HG02943 (cell line): Measurements from ENCODE around the gene PIM2.
A peak's percentile ranks its signal among the peaks of the same experiment; 100 is the strongest.

Source experiments
- ATAC-seq: cut with Tn5 transposase; IDR thresholded peaks from one replicate; pipeline ENCODE4 v1.9.1; 2021; ENCODE audit warnings: mild to moderate bottlenecking, low read depth, moderate library complexity; ENCODE audit not compliant: unreplicated experiment

The PIM2 gene

GRCh38 chrX:48909703-48910294 is 9.0 kb downstream of the PIM2 start:
- no peak for ATAC-seq

DNA sequence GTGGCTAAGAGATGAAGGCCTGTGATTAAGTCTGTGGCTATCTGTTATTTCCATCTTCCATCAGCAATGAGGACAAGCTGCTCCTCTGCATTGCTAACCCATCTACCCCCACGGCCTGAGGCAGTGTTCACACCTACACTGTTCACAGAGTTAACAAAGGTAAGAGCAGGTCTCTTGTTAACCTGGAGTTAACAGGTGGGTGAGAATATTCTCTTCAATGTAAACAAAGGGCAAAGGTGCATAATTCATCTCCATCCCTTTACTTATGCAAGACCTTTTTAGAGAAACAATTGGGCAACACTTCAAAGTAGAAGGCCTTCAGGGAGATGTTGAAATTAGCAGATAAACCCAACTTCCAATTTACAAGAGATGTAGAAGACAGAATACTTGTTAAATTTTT is 10.2 kb downstream of the PIM2 start:
- ATAC-seq, result no peak

GRCh38 chrX:48905090-48905790 is 13.6 kb downstream of the PIM2 start:
- ATAC-seq, result no peak

- ATAC-seq, result no peak
Observed at GRCh38 chrX:48904626-48905025, 14.2 kb downstream of the PIM2 start.

DNA sequence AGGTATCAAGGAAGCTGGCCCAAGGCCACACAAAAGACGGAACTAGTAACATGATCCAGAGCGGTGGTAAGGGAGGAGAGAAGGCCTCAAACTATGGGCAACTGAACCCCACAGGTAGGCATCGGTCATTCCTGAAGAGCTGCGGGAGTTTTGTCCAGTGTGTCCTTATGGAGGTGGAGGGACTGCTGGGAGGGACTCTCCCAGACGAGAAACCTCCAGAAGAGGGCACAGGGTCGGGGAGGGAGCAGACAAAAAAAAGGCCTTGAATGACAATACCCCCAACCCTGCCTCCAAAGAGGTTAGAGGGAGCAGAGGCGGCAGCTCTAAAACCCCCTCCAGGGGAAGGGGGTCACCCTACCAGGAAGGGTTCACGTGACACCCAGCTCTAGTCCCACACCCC is 14.6 kb downstream of the PIM2 start:
- no peak for ATAC-seq

GRCh38 chrX:48903290-48903689 is 15.5 kb downstream of the PIM2 start:
- ATAC-seq, result no peak

- ATAC-seq, result no peak
Observed at GRCh38 chrX:48902776-48903175, 16.0 kb downstream of the PIM2 start.

- no peak for ATAC-seq
Observed at GRCh38 chrX:48902135-48902534, 16.7 kb downstream of the PIM2 start.

DNA sequence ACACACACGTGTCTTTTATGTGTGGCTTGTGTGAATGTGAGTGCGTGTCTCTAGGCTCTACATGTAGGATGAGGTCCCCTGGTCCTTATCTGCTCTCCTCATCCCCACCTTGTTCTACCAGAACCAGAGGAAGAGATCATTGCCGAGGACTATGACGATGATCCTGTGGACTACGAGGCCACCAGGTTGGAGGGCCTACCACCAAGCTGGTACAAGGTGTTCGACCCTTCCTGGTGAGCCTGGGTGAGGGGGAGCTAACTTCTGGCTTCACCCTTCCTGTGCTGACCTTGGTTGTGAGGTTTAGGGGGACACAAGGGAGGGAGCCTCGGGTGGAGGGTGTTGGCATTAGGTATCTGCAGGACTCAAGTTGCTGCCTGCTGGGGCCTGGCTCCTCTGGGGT is 17.8 kb downstream of the PIM2 start:
- ATAC-seq, result no peak

DNA sequence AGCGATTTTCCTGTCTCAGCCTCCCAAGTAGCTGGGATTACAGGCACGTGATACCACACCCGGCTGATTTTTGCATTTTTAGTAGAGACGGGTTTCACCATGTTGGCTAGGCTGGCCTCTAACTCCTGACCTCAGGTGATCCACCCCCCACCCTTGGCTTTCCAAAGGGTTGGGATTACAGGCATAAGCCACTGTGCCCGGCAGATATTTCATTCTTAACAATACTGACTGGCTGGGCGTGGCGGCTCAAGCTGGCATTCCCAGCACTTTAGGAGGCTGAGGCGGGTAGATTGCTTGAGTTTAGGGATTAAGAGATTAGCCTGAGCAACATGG is 19.8 kb downstream of the PIM2 start:
- ATAC-seq, result no peak

- peak; percentile 77 for ATAC-seq
Observed at GRCh38 chrX:48897625-48898306, 21.1 kb downstream of the PIM2 start, which contains the start of the genes PQBP1 and TIMM17B. Gene PQBP1, plus strand, starts transcription at chrX:48897930. Its CDS starts 580 bp downstream, at chrX:48898510. Gene TIMM17B, minus strand, starts transcription at chrX:48897768. Its CDS starts 19 bp downstream, at chrX:48897749.

- peak; percentile 13 for ATAC-seq
Observed at GRCh38 chrX:48897157-48897624, 21.6 kb downstream of the PIM2 start.

- no peak for ATAC-seq
Observed at GRCh38 chrX:48896611-48897011, 22.2 kb downstream of the PIM2 start.

- ATAC-seq, result no peak
Observed at GRCh38 chrX:48894891-48895290, 23.9 kb downstream of the PIM2 start.

- no peak for ATAC-seq
Observed at GRCh38 chrX:48893556-48894348, 25.1 kb downstream of the PIM2 start.

DNA sequence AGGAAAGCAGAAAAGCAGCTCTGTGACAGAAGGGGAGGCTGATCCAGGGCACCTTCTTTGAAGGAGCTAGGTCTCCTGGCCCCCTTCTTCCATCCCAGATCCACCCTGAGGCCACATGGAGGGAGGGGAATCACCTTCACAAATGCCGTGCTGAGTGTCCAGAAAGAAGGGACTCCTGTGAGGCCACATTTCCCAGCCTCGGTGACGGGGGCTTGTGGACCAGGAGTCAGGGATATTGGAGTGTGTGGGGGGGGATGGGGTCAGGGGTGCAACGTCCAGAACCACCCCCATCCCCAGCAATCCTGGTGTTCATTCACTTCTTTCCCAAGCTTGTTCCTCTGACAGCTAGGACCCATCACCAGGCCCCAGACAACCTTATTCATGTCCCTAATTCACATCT is 25.9 kb downstream of the PIM2 start:
- ATAC-seq, result no peak

DNA sequence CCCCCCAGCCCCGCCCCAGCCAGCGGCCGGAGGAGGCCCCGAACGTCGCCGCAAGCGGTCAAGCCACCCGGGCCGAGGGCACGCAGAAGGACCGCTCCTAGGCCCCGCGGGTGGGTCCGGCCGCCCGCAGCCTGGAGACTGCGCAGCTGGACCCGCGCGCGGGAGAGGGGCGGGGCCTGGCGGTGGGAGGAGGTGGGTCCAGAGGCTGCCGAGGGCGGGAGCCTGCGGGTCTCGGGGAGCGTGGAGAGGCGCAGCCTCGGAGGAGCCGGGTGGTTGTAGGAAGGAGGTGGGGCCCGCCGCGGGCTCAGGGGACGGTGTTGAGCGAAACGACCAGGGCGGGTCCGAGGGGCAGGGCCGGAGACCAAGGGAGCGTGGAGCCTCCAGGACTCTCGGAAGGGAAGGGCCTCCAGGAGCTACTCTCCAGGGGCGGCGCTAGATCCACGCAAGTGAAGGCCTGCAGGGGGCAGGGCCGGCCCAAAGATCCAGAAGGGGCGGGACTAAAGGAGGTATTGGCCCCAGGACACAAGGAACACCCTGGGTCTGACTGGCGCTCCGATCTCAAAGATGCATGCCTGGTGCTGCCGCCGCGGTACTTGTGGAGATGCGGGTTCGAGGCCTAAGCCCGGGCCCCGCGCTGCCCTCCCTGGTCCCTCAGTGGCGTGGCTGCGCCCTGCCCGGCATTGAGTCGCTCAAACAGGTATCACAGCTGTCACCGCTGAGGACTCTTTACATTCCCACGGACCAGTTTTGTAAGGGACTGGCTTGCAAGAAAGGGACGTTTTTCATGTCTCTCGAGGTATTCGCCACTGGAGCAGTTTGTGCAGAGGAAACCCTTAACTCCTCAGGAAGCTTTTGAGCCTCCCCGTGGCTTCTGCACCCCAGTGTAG is 27.2 kb downstream of the PIM2 start:
- ATAC-seq, result peak; percentile 66

DNA sequence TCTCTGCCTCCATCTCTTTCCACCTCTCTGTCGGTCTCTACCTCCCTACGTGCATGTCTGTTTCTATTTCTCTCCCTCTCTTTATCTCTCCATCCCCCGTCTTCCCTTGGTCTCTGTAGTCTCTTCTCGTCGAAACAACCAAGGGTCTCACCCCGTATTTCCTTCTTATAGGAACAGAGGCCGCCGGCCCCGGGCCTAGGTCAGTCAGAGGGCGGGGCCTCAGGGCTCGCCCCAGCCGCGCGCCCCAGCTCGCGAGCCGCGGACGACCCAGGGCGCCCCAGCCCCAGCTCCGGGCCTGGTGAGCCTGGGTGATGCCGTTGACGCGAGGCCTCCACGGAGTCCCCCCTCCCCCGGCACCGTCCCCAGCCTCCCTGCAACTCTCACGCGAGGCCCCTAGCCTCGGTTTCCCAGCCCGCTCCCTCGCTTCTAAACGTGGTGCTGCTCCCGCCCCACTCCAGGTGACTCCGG is 27.9 kb downstream of the PIM2 start:
- ATAC-seq, result peak; percentile 43

DNA sequence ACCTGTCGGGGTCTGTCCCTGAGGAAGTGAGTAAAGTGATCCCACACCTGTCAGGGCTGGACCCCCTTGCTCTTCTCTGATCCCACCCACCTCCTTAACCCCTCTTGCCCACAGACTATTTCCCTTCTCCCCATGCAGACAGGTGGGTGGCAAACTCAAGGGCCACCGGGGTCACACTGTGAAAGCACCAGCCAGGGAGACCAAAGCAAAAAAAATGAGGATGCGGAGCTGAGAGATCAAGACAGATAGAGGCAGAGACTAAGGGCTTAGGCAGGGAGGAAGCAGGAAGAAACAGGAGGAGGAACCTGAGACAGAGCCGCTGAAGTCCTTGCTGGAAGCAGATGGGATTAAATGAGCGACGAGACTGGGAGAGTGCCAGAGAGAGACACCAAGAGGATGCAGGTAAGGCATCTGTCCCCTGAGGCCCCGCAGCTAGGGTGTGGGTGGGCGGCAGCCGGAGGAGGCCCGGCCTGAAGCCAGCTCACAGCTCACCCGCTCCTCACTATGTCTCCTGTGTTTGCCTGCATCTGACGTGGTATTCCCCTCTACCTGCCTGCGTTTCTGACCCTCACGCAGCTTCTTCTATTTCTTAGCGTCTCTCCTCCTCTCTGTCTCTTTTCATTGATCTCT is 28.4 kb downstream of the PIM2 start:
- no peak for ATAC-seq
